AG04449 (cell line): ENCODE results near the gene GPR42.
"Not testable (repeated sequence)": the region's sequence is repeated elsewhere in the genome, so short reads cannot be mapped to it uniquely, and the experiment has no call there.

ENCODE experiments used
- CTCF ChIA-PET: fragments of 350-600 bp; formaldehyde crosslinking; extraction: SDS; loops from one replicate; lab custom pipeline; 2021; ENCODE audit warnings: antibody characterized with exemption; lab: Yijun Ruan, JAX
- POLR2A ChIA-PET: fragments of 400-600, 350-600 bp; formaldehyde crosslinking; extraction: SDS; loops from one replicate; lab custom pipeline; 2020; ENCODE audit warnings: antibody characterized with exemption, inconsistent platforms; lab: Yijun Ruan, JAX
- DNase-seq: peaks from one replicate; pipeline ENCODE4 v3.0.0-alpha.2; 2010; ENCODE audit warnings: low read depth, low spot score
- H3K4me3 ChIP-seq: 2 replicates; pipeline ENCODE4 v1.5.1; 2011; ENCODE audit warnings: low read depth, mild to moderate bottlenecking, control low read depth, low read length
- TF ChIP-seq, protein P1 (sequence below): IDR thresholded peaks from one replicate; pipeline ENCODE4 v1.5.1; 2011; ENCODE audit warnings: mild to moderate bottlenecking, moderate library complexity, low read length, control low read depth, inconsistent platforms; ENCODE audit not compliant: insufficient read depth; ENCODE audit errors: missing control alignments

GPR42 gene

DNA sequence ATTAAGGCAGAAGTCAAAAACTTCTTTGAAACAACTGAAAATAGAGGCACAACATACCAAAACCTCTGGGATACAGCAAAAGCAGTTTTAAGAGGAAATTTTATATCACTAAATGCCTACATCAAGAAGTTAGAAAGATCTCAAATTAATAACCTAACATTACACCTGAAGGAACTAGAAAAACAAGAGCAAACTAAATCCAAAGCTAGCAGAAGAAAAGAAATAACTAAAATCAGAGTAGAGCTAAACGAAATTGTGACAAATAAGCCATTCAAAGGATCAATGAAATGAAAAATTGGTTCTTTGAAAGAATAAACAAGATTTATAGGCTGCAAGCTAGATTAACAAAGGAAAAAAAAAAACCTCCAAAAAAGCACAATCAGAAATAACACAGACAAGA is 2.5 kb upstream of the GPR42 start:
- DNase-seq = no peak
- ChIA-PET CTCF (no interaction called here), POLR2A (no interaction called here)
- H3K4me3 ChIP-seq = no peak overlapping the region
- TF ChIP-seq, protein P1, sequence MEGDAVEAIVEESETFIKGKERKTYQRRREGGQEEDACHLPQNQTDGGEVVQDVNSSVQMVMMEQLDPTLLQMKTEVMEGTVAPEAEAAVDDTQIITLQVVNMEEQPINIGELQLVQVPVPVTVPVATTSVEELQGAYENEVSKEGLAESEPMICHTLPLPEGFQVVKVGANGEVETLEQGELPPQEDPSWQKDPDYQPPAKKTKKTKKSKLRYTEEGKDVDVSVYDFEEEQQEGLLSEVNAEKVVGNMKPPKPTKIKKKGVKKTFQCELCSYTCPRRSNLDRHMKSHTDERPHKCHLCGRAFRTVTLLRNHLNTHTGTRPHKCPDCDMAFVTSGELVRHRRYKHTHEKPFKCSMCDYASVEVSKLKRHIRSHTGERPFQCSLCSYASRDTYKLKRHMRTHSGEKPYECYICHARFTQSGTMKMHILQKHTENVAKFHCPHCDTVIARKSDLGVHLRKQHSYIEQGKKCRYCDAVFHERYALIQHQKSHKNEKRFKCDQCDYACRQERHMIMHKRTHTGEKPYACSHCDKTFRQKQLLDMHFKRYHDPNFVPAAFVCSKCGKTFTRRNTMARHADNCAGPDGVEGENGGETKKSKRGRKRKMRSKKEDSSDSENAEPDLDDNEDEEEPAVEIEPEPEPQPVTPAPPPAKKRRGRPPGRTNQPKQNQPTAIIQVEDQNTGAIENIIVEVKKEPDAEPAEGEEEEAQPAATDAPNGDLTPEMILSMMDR = no peak

DNA sequence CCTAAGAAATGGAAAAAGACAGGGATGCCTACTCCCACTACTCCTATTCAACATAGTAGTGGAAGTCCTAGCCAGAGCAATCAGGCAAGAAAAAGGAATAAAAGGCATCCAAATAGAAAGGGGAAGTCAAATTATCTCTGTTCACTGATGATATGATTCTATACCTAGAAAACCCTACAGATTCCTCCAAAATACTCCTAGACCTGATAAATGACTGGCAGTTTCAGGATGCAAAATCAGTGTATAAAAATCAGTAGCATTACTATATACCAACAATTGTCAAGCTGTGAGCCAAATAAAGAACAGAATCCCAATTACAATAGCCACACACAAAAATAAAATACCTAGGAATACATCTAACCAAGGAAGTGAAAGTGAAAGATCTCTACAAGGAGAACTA is 1.3 kb upstream of the GPR42 start:
- POLR2A ChIA-PET = no interaction called here
- no peak overlapping the region for H3K4me3 ChIP-seq
- no peak for DNase-seq
- TF ChIP-seq, protein P1 = no peak
- CTCF ChIA-PET = interaction anchor here (1.1 kb wide), 1 partner anchor 125 kb away, joined by 3 read pairs; no protein-coding TSS in a partner anchor

DNA sequence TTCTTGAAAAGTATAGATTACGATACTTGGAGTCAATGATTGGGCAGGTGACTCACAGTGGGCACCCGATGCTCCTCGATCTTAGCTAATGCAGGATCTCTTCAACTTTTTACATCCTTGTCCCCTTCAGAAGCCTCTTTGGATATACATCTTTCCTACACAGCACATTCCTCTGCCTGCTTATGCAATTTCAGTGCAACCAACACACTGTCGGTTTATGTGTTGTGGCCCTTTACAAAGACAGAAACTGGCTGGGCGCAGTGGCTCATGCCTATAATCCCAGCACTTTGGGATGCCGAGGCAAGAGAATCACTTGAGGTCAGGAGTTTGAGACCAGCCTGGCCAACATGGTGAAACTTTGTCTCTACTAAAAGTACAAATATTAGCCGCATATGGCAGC is 2.6 kb downstream of the GPR42 start:
- CTCF ChIA-PET = interaction anchor here (1.2 kb wide), 1 partner anchor 21 kb away, joined by 3 read pairs; no protein-coding TSS in a partner anchor
- TF ChIP-seq, protein P1 = no peak
- DNase-seq = no peak
- no peak overlapping the region for H3K4me3 ChIP-seq
- POLR2A ChIA-PET = no interaction called here

DNA sequence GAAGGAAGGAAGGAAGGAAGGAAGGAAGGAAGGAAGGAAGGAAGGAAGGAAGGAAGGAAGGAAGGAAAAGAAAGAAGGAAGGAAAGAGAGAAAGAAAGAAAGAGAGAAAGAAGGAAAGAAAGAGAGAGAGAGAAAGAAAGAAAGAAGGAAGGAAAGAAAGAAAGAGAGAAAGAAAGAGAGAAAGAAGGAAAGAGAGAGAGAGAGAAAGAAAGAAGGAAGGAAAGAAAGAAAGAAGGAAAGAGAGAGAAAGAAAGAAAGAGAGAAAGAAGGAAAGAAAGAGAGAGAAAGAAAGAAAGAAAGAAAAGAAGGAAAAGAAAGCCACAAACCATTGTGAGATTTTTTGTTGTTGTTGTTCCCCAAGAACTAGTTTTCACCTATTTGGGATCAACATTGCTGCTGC is 3.2 kb downstream of the GPR42 start:
- H3K4me3 ChIP-seq, DNase-seq, POLR2A ChIA-PET: not testable (repeated sequence)
- CTCF ChIA-PET = interaction anchor here (1.2 kb wide), 1 partner anchor 21 kb away, joined by 3 read pairs; no protein-coding TSS in a partner anchor

DNA sequence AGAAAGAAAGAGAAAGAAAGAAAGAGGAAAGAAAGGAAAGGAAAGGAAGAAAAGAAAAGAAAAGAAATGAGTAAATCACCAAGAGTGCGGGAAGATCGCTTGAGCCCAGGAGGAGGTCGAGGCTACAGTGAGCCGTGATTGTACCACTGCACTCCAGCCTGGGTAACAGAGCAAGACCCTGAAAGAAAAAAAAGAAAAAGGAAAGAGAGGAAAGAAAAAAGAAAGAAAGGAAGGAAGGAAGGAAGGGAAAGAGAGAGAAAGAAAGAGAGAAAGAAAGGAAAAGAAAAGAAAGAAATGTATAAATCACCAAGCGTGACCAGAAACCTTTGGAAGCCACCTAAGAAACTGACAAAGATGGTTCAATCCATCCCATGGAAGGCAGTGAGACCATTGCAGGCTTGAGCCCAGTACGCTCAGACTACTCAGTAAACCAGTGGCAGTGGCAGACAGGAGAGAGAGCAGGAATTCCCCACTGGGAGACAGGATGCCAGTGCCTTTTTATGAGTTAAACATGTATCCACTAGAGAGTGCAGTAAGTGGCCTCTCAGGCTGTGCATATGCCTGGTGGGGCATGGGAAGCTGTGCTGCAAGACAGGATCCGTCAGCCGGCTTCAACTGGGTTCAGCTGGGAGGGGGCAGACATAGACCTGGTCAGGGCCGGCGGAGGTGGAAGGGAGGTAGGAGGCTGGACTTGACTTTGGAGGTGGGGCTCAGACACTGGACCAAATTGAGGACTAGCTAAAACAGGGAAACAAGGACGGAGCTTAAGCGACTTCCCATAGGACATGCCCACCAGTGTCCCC is 4.8 kb downstream of the GPR42 start:
- DNase-seq = no peak
- H3K4me3 ChIP-seq = no peak overlapping the region
- CTCF ChIA-PET = no interaction called here
- TF ChIP-seq, protein P1 = no peak
- POLR2A ChIA-PET = no interaction called here

DNA sequence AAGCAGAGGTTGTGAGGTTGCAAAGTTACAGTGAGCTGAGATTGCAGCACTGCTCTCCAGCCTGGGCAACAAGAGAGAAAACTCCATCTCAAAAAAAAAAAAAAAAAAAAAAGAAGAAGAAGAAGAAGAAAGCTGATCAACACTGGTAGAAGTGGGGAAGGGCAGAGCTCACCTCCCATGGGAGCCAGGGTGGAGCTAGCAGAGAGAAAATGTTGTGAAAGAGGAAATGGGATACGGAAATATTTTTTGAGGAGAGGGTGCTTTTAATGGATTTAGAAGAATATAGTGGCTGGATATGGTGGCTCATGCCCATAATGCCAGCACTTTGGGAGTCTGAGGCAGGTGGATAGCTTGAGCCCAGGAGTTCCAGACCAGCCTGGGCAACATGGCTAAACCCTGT is 6.8 kb downstream of the GPR42 start:
- TF ChIP-seq, protein P1 = no peak
- ChIA-PET POLR2A (no interaction called here), CTCF (interaction anchor here (2.0 kb wide), 1 partner anchor 25 kb away, joined by 5 read pairs; no protein-coding TSS in a partner anchor)
- no peak for DNase-seq
- no peak overlapping the region for H3K4me3 ChIP-seq

DNA sequence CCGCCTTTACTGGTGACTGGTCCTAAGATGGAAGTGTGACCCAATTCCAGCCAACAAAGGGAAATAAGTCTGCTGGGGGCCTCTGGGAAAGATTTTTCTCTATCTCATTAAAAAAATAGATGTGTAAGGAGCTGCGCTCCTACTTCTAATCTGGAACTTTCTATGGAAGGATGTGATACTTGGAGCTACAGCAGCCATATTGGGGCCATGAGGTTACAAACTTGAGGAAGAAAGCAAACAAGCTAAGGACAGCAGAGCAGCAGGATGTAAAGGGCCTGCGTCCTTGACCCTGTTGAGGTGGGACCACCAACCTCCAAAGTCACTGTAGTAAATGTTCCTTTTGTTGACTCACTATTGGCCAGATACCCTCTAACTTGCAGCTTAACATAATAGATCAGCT is 7.5 kb downstream of the GPR42 start:
- DNase-seq = no peak
- CTCF ChIA-PET = interaction anchor here (2.0 kb wide), 1 partner anchor 25 kb away, joined by 5 read pairs; no protein-coding TSS in a partner anchor
- H3K4me3 ChIP-seq = no peak overlapping the region
- TF ChIP-seq, protein P1 = no peak
- POLR2A ChIA-PET = no interaction called here

DNA sequence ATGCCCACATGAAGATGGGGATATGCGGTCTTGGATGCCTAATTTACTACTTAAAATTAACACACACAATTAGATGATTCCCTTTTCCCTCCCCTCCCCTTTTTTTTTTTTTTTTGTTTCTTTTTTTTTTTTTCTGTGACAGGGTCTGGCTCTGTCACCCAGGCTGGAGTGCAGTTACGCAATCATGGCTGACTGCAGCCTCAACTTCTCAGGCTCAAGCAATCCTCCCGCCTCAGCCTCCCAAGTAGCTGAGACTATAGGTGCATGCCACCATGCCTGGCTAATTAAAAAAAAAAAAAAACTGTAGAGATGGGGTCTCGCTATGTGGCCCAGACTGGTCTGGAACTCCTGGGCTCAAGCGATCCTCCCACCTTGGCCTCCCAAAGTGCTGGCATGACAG is 8.7 kb downstream of the GPR42 start:
- DNase-seq, CTCF ChIA-PET, H3K4me3 ChIP-seq, POLR2A ChIA-PET: not testable (repeated sequence)
